Gastrocnemius medialis (tissue), 4 donors: Measurements from ENCODE around the gene LMAN2L.

Experiments
- CTCF ChIP-seq, 5 experiments: fragments of 450-650 bp in 3 of 5; fragments of 200-600 bp in 2 of 5; sonication (generic) in 2 of 5; IDR thresholded peaks in 4 of 5; conservative IDR thresholded peaks in 1 of 5; 1 replicate in 4 of 5; 2 replicates in 1 of 5; pipeline ENCODE4 v1.5.1; 2016 to 2019; ENCODE audit warnings: antibody characterized with exemption in 5 of 5, mild to moderate bottlenecking in 3 of 5, moderate library complexity in 3 of 5
- POLR2A ChIP-seq, 2 donors: fragments of 450-650 bp; IDR thresholded peaks; one replicate each; pipeline ENCODE4 v1.6.1; 2017; ENCODE audit warnings: antibody characterized with exemption in 2 of 2, mild to moderate bottlenecking in 2 of 2, moderate library complexity in 2 of 2

- TF ChIP-seq CTCF (IDR thresholded peaks at IDR 0.05 in 4 of 5, conservative IDR thresholded peaks at IDR 0.05 in 1 of 5) (no peak), POLR2A (IDR thresholded peaks at IDR 0.05) (no peak)
Measured at GRCh38 chr2:96680561-96681141, 59.2 kb downstream of the LMAN2L start.
